Liver (tissue), 9 donors: Measurements from ENCODE around the gene FER. TPM values are rescaled to one million over a fixed set of nuclear protein-coding genes. Genes with fewer than 3 reads are reported as not detected.

Experiments used
- DNase-seq: peaks from one replicate; pipeline ENCODE4 v3.0.0-alpha.2; 2017; ENCODE audit warnings: low spot score
- H3K27ac ChIP-seq, 2 donors: one replicate each; pipeline ENCODE4 v1.7.0; 2013; ENCODE audit warnings: inconsistent platforms in 2 of 2, low read length in 2 of 2, control low read depth in 1 of 2, low read depth in 1 of 2, mild to moderate bottlenecking in 1 of 2
- H3K27me3 ChIP-seq, 4 donors: one replicate each; pipeline versions ENCODE4 v1.6.1 to v1.7.0; 2013; ENCODE audit warnings: low read length in 3 of 4, inconsistent platforms in 1 of 4, mild to moderate bottlenecking in 1 of 4, moderate library complexity in 1 of 4; ENCODE audit not compliant: control insufficient read depth in 4 of 4, insufficient read depth in 4 of 4
- H3K36me3 ChIP-seq, 4 donors: one replicate each; pipeline versions ENCODE4 v1.6.1 to v1.7.0; 2013; ENCODE audit warnings: low read length in 3 of 4, mild to moderate bottlenecking in 3 of 4, low read depth in 1 of 4, moderate library complexity in 1 of 4; ENCODE audit not compliant: control insufficient read depth in 4 of 4, insufficient read depth in 3 of 4
- H3K4me1 ChIP-seq, 4 donors: one replicate each; pipeline versions ENCODE4 v1.6.1 to v1.7.0; 2013; ENCODE audit warnings: low read length in 3 of 4, mild to moderate bottlenecking in 3 of 4, moderate library complexity in 1 of 4; ENCODE audit not compliant: control insufficient read depth in 4 of 4, insufficient read depth in 4 of 4
- H3K4me3 ChIP-seq, 3 donors: one replicate each; pipeline versions ENCODE4 v1.6.1 to v1.7.0; 2013; ENCODE audit warnings: low read length in 3 of 3, control low read depth in 1 of 3, low read depth in 1 of 3, mild to moderate bottlenecking in 1 of 3
- H3K9ac ChIP-seq, 2 donors: one replicate each; pipeline ENCODE4 v1.7.0; 2013; ENCODE audit warnings: low read length in 2 of 2, mild to moderate bottlenecking in 2 of 2, moderate library complexity in 2 of 2, control low read depth in 1 of 2, low read depth in 1 of 2
- H3K9me3 ChIP-seq, 4 donors: one replicate each; pipeline versions ENCODE4 v1.6.1 to v1.7.0; 2013; ENCODE audit warnings: low read length in 3 of 4; ENCODE audit not compliant: control insufficient read depth in 4 of 4
- CTCF ChIP-seq: fragments of 150-350 bp; IDR thresholded peaks from 2 replicates; pipeline ENCODE4 v1.5.1; 2017; ENCODE audit warnings: improper control_type of control experiment, low read depth, low read length; ENCODE audit not compliant: missing input control
- EGR1 ChIP-seq, 2 donors: IDR thresholded peaks; 2 replicates each; pipeline ENCODE4 v1.6.1; 2016 to 2018; ENCODE audit warnings: antibody characterized with exemption in 2 of 2, low read depth in 2 of 2
- FOXA1 ChIP-seq: IDR thresholded peaks from 2 replicates; pipeline ENCODE4 v1.6.1; 2016; ENCODE audit warnings: antibody characterized with exemption
- FOXA2 ChIP-seq: IDR thresholded peaks from 2 replicates; pipeline ENCODE4 v1.6.1; 2016; ENCODE audit warnings: antibody characterized with exemption
- GABPA ChIP-seq, 2 donors: IDR thresholded peaks in 1 of 2; conservative IDR thresholded peaks in 1 of 2; 2 replicates each; pipeline ENCODE4 v1.6.1; 2016; ENCODE audit warnings: antibody characterized with exemption in 2 of 2, mild to moderate bottlenecking in 1 of 2, moderate library complexity in 1 of 2
- HNF4A ChIP-seq, 2 donors: conservative IDR thresholded peaks; 2 replicates each; pipeline ENCODE4 v1.6.1; 2016; ENCODE audit warnings: antibody characterized with exemption in 2 of 2, mild to moderate bottlenecking in 2 of 2
- HNF4G ChIP-seq: IDR thresholded peaks from 2 replicates; pipeline ENCODE4 v1.6.1; 2016; ENCODE audit warnings: antibody characterized with exemption
- JUND ChIP-seq, 2 donors: IDR thresholded peaks; 2 replicates each; pipeline ENCODE4 v1.6.1; 2016; ENCODE audit warnings: antibody characterized with exemption in 2 of 2
- NR2F2 ChIP-seq: IDR thresholded peaks from 2 replicates; pipeline ENCODE4 v1.6.1; 2016; ENCODE audit warnings: antibody characterized with exemption
- RXRA ChIP-seq, 2 donors: IDR thresholded peaks; 2 replicates each; pipeline ENCODE4 v1.6.1; 2017 to 2018; ENCODE audit warnings: antibody characterized with exemption in 2 of 2, mild to moderate bottlenecking in 1 of 2
- SP1 ChIP-seq: IDR thresholded peaks from 2 replicates; pipeline ENCODE4 v1.6.1; 2018; ENCODE audit warnings: antibody characterized with exemption, mild to moderate bottlenecking
- TAF1 ChIP-seq: conservative IDR thresholded peaks from 2 replicates; pipeline ENCODE4 v1.6.1; 2016; ENCODE audit warnings: antibody characterized with exemption, mild to moderate bottlenecking
- YY1 ChIP-seq: IDR thresholded peaks from 2 replicates; pipeline ENCODE4 v1.6.1; 2016; ENCODE audit warnings: antibody characterized with exemption, mild to moderate bottlenecking
- WGBS: extraction: QIAGEN DNeasy Blood & Tissue Kit; methylation state at CpG from one replicate; pipeline ENCODE4 v1.1.7; 2013; 5-methylcytosine and 5-hydroxymethylcytosine counted together
- polyA plus RNA-seq, 2 donors: library from polyadenylated mRNA; stranded (reverse) in 1 of 2; unstranded in 1 of 2; fragments of 200-250 nt in 1 of 2; fragments of >200 nt in 1 of 2; fragmentation: Nextera tagmentation in 1 of 2; extraction: Ambion mirVana in 1 of 2; gene quantifications; one replicate each; pipeline versions ENCODE4 v1.2.1 to v1.2.3, GENCODE V29; 2013 to 2015
- total RNA-seq, 2 donors: library from RNA; depleted of rRNA; stranded (reverse); fragments of >200 nt; gene quantifications; one replicate each; pipeline ENCODE4 v1.2.3, GENCODE V29; 2014
- TF ChIP-seq, protein P1 (sequence below): IDR thresholded peaks from 2 replicates; pipeline ENCODE4 v1.6.1; 2016; ENCODE audit warnings: antibody characterized with exemption, mild to moderate bottlenecking
- TF ChIP-seq, protein P2 (sequence below): IDR thresholded peaks from 2 replicates; pipeline ENCODE4 v1.6.1; 2016; ENCODE audit warnings: antibody characterized with exemption
- TF ChIP-seq, protein P3 (sequence below): IDR thresholded peaks from 2 replicates; pipeline ENCODE4 v1.6.1; 2016; ENCODE audit warnings: antibody characterized with exemption
- TF ChIP-seq, protein P4 (sequence below): IDR thresholded peaks from 2 replicates; pipeline ENCODE4 v1.6.1; 2016; ENCODE audit warnings: antibody characterized with exemption
- donor health status: healthy.
- donor health status: healthy.
- donor health status: healthy.
- donor health status: healthy.
- donor health status: healthy.

FER gene
- total and polyA plus RNA-seq, 4 donors = 0.83 to 9.8 (median 5.9) TPM

DNA sequence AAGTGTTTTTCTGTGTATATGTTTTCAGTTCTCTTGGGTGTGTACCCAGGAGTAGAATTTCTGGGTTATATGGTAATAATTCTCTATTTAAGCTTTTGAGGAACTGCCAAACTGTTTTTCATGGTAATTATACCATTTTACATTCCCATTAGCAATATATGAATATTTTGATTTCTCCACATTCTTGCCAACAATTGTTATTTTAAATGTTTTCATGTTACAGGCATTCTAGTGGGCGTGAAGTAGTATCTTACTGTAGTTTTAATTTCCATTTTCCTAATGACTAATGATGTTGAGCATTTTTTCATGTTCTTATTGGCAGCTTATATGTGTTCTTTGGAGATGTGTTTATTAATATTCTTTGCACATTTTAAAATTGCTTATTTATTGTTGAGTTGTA, 199.5 kb downstream of the FER start:
- DNase-seq = no peak
- TF ChIP-seq EGR1 (IDR thresholded peaks at IDR 0.05; ENCODE audit: low read depth in 2 of 2) = no peak
- TF ChIP-seq TAF1 = no peak
- TF ChIP-seq YY1 = no peak
- TF ChIP-seq NR2F2 = no peak
- TF ChIP-seq FOXA1 = no peak
- TF ChIP-seq, protein P1, sequence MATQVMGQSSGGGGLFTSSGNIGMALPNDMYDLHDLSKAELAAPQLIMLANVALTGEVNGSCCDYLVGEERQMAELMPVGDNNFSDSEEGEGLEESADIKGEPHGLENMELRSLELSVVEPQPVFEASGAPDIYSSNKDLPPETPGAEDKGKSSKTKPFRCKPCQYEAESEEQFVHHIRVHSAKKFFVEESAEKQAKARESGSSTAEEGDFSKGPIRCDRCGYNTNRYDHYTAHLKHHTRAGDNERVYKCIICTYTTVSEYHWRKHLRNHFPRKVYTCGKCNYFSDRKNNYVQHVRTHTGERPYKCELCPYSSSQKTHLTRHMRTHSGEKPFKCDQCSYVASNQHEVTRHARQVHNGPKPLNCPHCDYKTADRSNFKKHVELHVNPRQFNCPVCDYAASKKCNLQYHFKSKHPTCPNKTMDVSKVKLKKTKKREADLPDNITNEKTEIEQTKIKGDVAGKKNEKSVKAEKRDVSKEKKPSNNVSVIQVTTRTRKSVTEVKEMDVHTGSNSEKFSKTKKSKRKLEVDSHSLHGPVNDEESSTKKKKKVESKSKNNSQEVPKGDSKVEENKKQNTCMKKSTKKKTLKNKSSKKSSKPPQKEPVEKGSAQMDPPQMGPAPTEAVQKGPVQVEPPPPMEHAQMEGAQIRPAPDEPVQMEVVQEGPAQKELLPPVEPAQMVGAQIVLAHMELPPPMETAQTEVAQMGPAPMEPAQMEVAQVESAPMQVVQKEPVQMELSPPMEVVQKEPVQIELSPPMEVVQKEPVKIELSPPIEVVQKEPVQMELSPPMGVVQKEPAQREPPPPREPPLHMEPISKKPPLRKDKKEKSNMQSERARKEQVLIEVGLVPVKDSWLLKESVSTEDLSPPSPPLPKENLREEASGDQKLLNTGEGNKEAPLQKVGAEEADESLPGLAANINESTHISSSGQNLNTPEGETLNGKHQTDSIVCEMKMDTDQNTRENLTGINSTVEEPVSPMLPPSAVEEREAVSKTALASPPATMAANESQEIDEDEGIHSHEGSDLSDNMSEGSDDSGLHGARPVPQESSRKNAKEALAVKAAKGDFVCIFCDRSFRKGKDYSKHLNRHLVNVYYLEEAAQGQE = no peak
- TF ChIP-seq FOXA2 = no peak
- Histone ChIP-seq H3K27ac (no peak overlapping the region), H3K9ac (no peak overlapping the region), H3K9me3 (no peaks in the 10 kb centered on the region), H3K27me3 (no peaks in the 10 kb centered on the region), H3K4me1 (no peaks in the 10 kb centered on the region), H3K36me3 (peaks cover 0 to 5% (median under 1%) of the 10 kb centered on the region in 4 donors), H3K4me3 (no peak overlapping the region)
- 95% methylated on average over 1 of the region's 1 CpG for WGBS

GRCh38 chr5:108950276-108950675, 202.6 kb downstream of the FER start:
- Histone ChIP-seq H3K4me3 (no peak overlapping the region), H3K27me3 (no peaks in the 10 kb centered on the region), H3K27ac (no peak overlapping the region), H3K4me1 (no peaks in the 10 kb centered on the region), H3K36me3 (peaks cover 0 to 5% (median under 1%) of the 10 kb centered on the region in 4 donors), H3K9me3 (no peaks in the 10 kb centered on the region), H3K9ac (no peak overlapping the region)
- DNase-seq = no peak
- 97% methylated on average over 2 of the region's 2 CpGs for WGBS
- no peak for TF ChIP-seq FOXA2
- no peak for TF ChIP-seq EGR1 (IDR thresholded peaks at IDR 0.05; ENCODE audit: low read depth in 2 of 2)
- TF ChIP-seq, protein P2, sequence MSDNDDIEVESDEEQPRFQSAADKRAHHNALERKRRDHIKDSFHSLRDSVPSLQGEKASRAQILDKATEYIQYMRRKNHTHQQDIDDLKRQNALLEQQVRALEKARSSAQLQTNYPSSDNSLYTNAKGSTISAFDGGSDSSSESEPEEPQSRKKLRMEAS = no peak
- no peak for TF ChIP-seq YY1
- no peak for TF ChIP-seq FOXA1
- TF ChIP-seq NR2F2 = no peak
- TF ChIP-seq CTCF = no peak
- TF ChIP-seq RXRA (IDR thresholded peaks at IDR 0.05) = no peak

DNA sequence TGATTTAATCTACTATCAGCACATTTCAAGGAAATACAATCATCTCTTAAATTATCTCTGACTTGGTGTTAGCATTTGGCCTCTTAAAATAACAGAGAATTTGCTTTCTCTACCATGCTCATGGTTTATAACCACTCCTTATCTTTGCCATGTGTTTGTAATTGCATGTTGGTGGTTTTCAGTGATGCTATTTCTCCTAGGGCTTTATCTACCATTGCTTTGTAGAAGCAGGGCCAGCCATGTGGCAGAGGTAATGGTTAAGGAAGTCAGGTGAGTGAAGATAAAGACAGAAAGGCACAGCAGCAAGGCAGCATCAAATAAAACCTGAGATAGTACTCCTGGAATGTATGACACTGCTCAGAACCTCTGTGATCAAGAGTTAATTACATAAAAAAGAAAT, 206.2 kb downstream of the FER start:
- no peak for DNase-seq
- no peak overlapping the region for H3K4me3 ChIP-seq
- no peaks in the 10 kb centered on the region for H3K9me3 ChIP-seq
- H3K4me1 ChIP-seq = no peaks in the 10 kb centered on the region
- no peaks in the 10 kb centered on the region for H3K36me3 ChIP-seq
- TF ChIP-seq FOXA2 (no peak), YY1 (no peak), SP1 (no peak), CTCF (no peak), JUND (IDR thresholded peaks at IDR 0.05) (no peak), RXRA (IDR thresholded peaks at IDR 0.05) (no peak), HNF4A (conservative IDR thresholded peaks at IDR 0.05) (no peak), EGR1 (IDR thresholded peaks at IDR 0.05; ENCODE audit: low read depth in 2 of 2) (no peak), NR2F2 (no peak), HNF4G (no peak), FOXA1 (no peak), GABPA (IDR thresholded peaks at IDR 0.05 in 1 of 2, conservative IDR thresholded peaks at IDR 0.05 in 1 of 2) (no peak)
- TF ChIP-seq, protein P2 = no peak
- TF ChIP-seq, protein P3, sequence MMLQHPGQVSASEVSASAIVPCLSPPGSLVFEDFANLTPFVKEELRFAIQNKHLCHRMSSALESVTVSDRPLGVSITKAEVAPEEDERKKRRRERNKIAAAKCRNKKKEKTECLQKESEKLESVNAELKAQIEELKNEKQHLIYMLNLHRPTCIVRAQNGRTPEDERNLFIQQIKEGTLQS = no peak
- TF ChIP-seq, protein P4, sequence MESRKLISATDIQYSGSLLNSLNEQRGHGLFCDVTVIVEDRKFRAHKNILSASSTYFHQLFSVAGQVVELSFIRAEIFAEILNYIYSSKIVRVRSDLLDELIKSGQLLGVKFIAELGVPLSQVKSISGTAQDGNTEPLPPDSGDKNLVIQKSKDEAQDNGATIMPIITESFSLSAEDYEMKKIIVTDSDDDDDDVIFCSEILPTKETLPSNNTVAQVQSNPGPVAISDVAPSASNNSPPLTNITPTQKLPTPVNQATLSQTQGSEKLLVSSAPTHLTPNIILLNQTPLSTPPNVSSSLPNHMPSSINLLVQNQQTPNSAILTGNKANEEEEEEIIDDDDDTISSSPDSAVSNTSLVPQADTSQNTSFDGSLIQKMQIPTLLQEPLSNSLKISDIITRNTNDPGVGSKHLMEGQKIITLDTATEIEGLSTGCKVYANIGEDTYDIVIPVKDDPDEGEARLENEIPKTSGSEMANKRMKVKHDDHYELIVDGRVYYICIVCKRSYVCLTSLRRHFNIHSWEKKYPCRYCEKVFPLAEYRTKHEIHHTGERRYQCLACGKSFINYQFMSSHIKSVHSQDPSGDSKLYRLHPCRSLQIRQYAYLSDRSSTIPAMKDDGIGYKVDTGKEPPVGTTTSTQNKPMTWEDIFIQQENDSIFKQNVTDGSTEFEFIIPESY = no peak
- H3K27me3 ChIP-seq = no peaks in the 10 kb centered on the region
- no peak overlapping the region for H3K9ac ChIP-seq
- H3K27ac ChIP-seq = no peak overlapping the region
